Measurements from ENCODE around the gene CFDP1. TPM values are rescaled to one million over a fixed set of nuclear protein-coding genes. Genes with fewer than 3 reads are reported as not detected.
A peak's percentile ranks its signal among the peaks of the same experiment; 100 is the strongest.

The CFDP1 gene
- total and polyA plus RNA-seq, 2 of the 13 experiments (the other 11 are each of a cell fraction or from before 2014, with no cell fraction given): 78.6 to 153 TPM

GRCh38 chr16:75244844-75245758 is 188.2 kb downstream of the CFDP1 start (continued):
- TF ChIP-seq ATF7 (IDR thresholded peaks at IDR 0.05) (no peak), ATF7 (CRISPR knock-in tag; IDR thresholded peaks at IDR 0.05) (peak; percentile 96), THAP9 (CRISPR knock-in tag; IDR thresholded peaks at IDR 0.05; ENCODE audit: borderline replicate concordance) (peak; percentile 89), NBN (conservative IDR thresholded peaks at IDR 0.05) (no peak), HES4 (CRISPR knock-in tag; IDR thresholded peaks at IDR 0.05; ENCODE audit: borderline replicate concordance) (no peak; the same call in 1 of the 2 replicates), PLSCR1 (CRISPR knock-in tag; IDR thresholded peaks at IDR 0.05; ENCODE audit: borderline replicate concordance) (no peak), ZSCAN9 (CRISPR knock-in tag; IDR thresholded peaks at IDR 0.05; ENCODE audit: borderline replicate concordance) (peak; percentile 57; the same call in 1 of the 2 replicates), SIX4 (CRISPR knock-in tag; IDR thresholded peaks at IDR 0.05) (peak; percentile 73), NR2F2 (IDR thresholded peaks at IDR 0.05; ENCODE audit: borderline replicate concordance, low read depth) (peak; percentile 92), ZNF274 (CRISPR knock-in tag; IDR thresholded peaks at IDR 0.05) (peak; percentile 93), NAIF1 (CRISPR knock-in tag; IDR thresholded peaks at IDR 0.05; ENCODE audit: borderline replicate concordance) (0 out of 2 replicates have a peak, but pooled peaks have one; percentile 58), ATF6 (CRISPR knock-in tag; conservative IDR thresholded peaks at IDR 0.05) (peak; percentile 64; the same call in 1 of the 2 replicates), RFXANK (CRISPR knock-in tag; IDR thresholded peaks at IDR 0.05) (0 out of 2 replicates have a peak, but pooled peaks have one; percentile 43), ZNF350 (CRISPR knock-in tag; IDR thresholded peaks at IDR 0.05; ENCODE audit: borderline replicate concordance, low read depth) (peak; percentile 99; the same call in 1 of the 2 replicates), ZNF224 (CRISPR knock-in tag; IDR thresholded peaks at IDR 0.05) (no peak), ZNF329 (CRISPR knock-in tag; IDR thresholded peaks at IDR 0.05; ENCODE audit: low read depth) (no peak), CREM (IDR thresholded peaks at IDR 0.05) (peak; percentile 76), CREM (CRISPR knock-in tag; IDR thresholded peaks at IDR 0.05) (no peak), HNRNPLL (IDR thresholded peaks at IDR 0.05; ENCODE audit: low read depth, low read length, poor library complexity, severe bottlenecking) (peak; percentile 63), ZBTB1 (CRISPR knock-in tag; IDR thresholded peaks at IDR 0.05; ENCODE audit: borderline replicate concordance) (no peak), SIX1 (CRISPR knock-in tag; IDR thresholded peaks at IDR 0.05; ENCODE audit: borderline replicate concordance) (peak; percentile 29; the same call in 1 of the 2 replicates)

Data from HepG2 (cell line).